ENCODE results near the gene ZDHHC11B.
"Not testable (repeated sequence)": the region's sequence is repeated elsewhere in the genome, so short reads cannot be mapped to it uniquely, and the experiment has no call there.

Gene ZDHHC11B

GRCh38 chr5:749101-749670, 35.3 kb downstream of the ZDHHC11B start:
- TF ChIP-seq CTCF (conservative IDR thresholded peaks at IDR 0.05; ENCODE audit: low read depth, low read length) = no peak
- H3K4me3 ChIP-seq (ENCODE audit: low read length) = no peak overlapping the region
- no peak for DNase-seq (ENCODE audit: low read depth)

- H3K4me3 ChIP-seq (ENCODE audit: low read length); DNase-seq (ENCODE audit: low read depth): not testable (repeated sequence)
Observed at GRCh38 chr5:748011-748980, 36.2 kb downstream of the ZDHHC11B start.

- not testable (repeated sequence) for DNase-seq (ENCODE audit: low read depth); H3K4me3 ChIP-seq (ENCODE audit: low read length)
Observed at GRCh38 chr5:747303-747844, 37.2 kb downstream of the ZDHHC11B start.

GRCh38 chr5:746258-746761, 38.2 kb downstream of the ZDHHC11B start:
- no peak for DNase-seq (ENCODE audit: low read depth)
- no peak overlapping the region for H3K4me3 ChIP-seq (ENCODE audit: low read length)
- TF ChIP-seq CTCF (conservative IDR thresholded peaks at IDR 0.05; ENCODE audit: low read depth, low read length) = no peak

GRCh38 chr5:745272-746142, 39.0 kb downstream of the ZDHHC11B start:
- not testable (repeated sequence) for DNase-seq (ENCODE audit: low read depth)

GRCh38 chr5:743696-744404, 40.7 kb downstream of the ZDHHC11B start:
- H3K4me3 ChIP-seq (ENCODE audit: low read length); DNase-seq (ENCODE audit: low read depth): not testable (repeated sequence)

More at GRCh38 chr5:745272-746142, 39.0 kb downstream of the ZDHHC11B start:
- H3K4me3 ChIP-seq (ENCODE audit: low read length) = not testable (repeated sequence)

GRCh38 chr5:742276-742675, 42.3 kb downstream of the ZDHHC11B start:
- H3K4me3 ChIP-seq (ENCODE audit: low read length); DNase-seq (ENCODE audit: low read depth): not testable (repeated sequence)

GRCh38 chr5:734145-734544, 50.4 kb downstream of the ZDHHC11B start:
- not testable (repeated sequence) for DNase-seq (ENCODE audit: low read depth); H3K4me3 ChIP-seq (ENCODE audit: low read length)

GRCh38 chr5:732754-733454, 51.6 kb downstream of the ZDHHC11B start:
- not testable (repeated sequence) for H3K4me3 ChIP-seq (ENCODE audit: low read length); DNase-seq (ENCODE audit: low read depth)

- not testable (repeated sequence) for H3K4me3 ChIP-seq (ENCODE audit: low read length); DNase-seq (ENCODE audit: low read depth)
Observed at GRCh38 chr5:729225-729624, 55.3 kb downstream of the ZDHHC11B start.

Data from retinal pigment epithelial cell (primary cell).